ENCODE results near the gene ZFP69B. TPM values are rescaled to one million over a fixed set of nuclear protein-coding genes. Genes with fewer than 3 reads are reported as not detected.
A peak's percentile ranks its signal among the peaks of the same experiment; 100 is the strongest.

The ZFP69B gene
- total and polyA plus RNA-seq, 2 of the 8 experiments (the other 6 are each of a cell fraction or from before 2014, with no cell fraction given) = 1.7 to 8.2 TPM

GRCh38 chr1:40450495-40451237, 390 bp downstream of the ZFP69B start (continued):
- TF ChIP-seq MAX (IDR thresholded peaks at IDR 0.05) (no peak), MAFK (IDR thresholded peaks at IDR 0.05; ENCODE audit: low read depth, low read length) (no peak), KDM5A (IDR thresholded peaks at IDR 0.05; ENCODE audit: low read length) (no peak), TEAD4 (IDR thresholded peaks at IDR 0.05; ENCODE audit: low read depth, low read length) (no peak), POLR2A (IDR thresholded peaks at IDR 0.05; ENCODE audit: control extremely low read depth in 1 of 2, low read depth in 2 of 2, low read length in 2 of 2) (peak in 1 of 2 experiments; percentile 54; a peak in 2 of 3 replicates), TBP (IDR thresholded peaks at IDR 0.05; ENCODE audit: low read depth, low read length) (no peak), SP4 (IDR thresholded peaks at IDR 0.05; ENCODE audit: low read length) (no peak), KDM4A (IDR thresholded peaks at IDR 0.05; ENCODE audit: low read depth, low read length, severe bottlenecking) (no peak), RFX5 (IDR thresholded peaks at IDR 0.05; ENCODE audit: borderline replicate concordance, low read depth, low read length) (no peak), CTBP2 (IDR thresholded peaks at IDR 0.05; ENCODE audit: borderline replicate concordance, insufficient read depth, insufficient read length, low read length) (no peak), TCF12 (IDR thresholded peaks at IDR 0.05; ENCODE audit: low read depth, low read length) (no peak), YY1 (IDR thresholded peaks at IDR 0.05; ENCODE audit: low read depth, low read length) (no peak), CREB1 (IDR thresholded peaks at IDR 0.05) (no peak), RBBP5 (IDR thresholded peaks at IDR 0.05; ENCODE audit: borderline replicate concordance, low read depth, low read length) (no peak), E2F6 (IDR thresholded peaks at IDR 0.05) (no peak), CBX8 (IDR thresholded peaks at IDR 0.05; ENCODE audit: borderline replicate concordance, low read depth, low read length) (no peak), GTF2F1 (IDR thresholded peaks at IDR 0.05; ENCODE audit: borderline replicate concordance, low read depth, low read length) (no peak), SP2 (IDR thresholded peaks at IDR 0.05; ENCODE audit: low read length) (no peak), TAF1 (IDR thresholded peaks at IDR 0.05; ENCODE audit: low read depth, low read length) (0 out of 2 replicates have a peak, but pooled peaks have one; percentile 13), CBX5 (IDR thresholded peaks at IDR 0.05; ENCODE audit: low read depth, low read length) (no peak), SUZ12 (IDR thresholded peaks at IDR 0.05; ENCODE audit: low read length) (no peak), HDAC2 (IDR thresholded peaks at IDR 0.05; ENCODE audit: borderline replicate concordance in 1 of 2, low read depth in 2 of 2, low read length in 2 of 2) (no peak), ATF2 (IDR thresholded peaks at IDR 0.05; ENCODE audit: low read length) (no peak)
